GM10847 (cell line): ENCODE data around the gene FBXW5.

ENCODE experiments used
- POLR2A ChIP-seq: IDR thresholded peaks from 2 replicates; pipeline ENCODE4 v1.6.1; 2011; ENCODE audit not compliant: insufficient read length; ENCODE audit errors: extremely low read depth

Gene FBXW5

DNA sequence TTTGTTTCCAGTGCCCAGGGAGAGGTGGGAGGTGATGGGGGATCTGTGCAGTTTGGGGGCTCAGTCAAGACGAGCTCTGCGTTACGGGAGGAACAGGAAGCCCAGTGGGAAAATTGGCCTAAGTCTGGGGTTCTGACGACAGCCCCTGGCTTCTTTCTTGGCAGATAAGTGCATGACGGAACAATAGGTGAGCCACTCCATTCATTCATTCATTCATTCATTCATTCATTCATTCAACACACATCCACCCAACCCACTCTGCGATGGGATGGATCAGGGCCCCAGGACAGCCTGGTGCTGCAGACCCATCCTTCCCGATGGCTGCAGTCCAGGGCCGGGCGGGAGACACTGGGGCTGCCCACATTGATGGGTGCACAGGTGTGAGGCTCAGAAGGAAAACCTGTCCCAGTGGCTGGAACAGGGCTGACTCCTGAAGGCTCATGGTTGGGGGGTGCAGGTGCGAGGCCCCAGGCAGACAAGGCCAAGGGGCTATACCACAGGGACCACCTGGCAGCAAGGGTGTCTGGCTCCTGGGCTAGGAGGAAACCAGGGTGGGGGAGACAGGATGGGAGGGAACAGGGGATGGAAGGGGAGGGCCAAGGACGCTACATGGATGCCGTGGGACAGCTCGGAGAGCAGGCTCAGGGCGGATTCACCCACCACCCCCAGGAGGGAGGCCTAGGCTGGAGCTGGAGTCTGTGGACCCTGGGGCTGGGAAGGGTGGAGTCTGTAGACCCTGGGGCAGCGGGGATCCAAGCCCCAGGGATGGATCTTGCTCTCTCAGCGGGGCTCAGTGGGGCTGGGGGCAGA lies 36.3 kb upstream of the FBXW5 start:
- no peak for TF ChIP-seq POLR2A

DNA sequence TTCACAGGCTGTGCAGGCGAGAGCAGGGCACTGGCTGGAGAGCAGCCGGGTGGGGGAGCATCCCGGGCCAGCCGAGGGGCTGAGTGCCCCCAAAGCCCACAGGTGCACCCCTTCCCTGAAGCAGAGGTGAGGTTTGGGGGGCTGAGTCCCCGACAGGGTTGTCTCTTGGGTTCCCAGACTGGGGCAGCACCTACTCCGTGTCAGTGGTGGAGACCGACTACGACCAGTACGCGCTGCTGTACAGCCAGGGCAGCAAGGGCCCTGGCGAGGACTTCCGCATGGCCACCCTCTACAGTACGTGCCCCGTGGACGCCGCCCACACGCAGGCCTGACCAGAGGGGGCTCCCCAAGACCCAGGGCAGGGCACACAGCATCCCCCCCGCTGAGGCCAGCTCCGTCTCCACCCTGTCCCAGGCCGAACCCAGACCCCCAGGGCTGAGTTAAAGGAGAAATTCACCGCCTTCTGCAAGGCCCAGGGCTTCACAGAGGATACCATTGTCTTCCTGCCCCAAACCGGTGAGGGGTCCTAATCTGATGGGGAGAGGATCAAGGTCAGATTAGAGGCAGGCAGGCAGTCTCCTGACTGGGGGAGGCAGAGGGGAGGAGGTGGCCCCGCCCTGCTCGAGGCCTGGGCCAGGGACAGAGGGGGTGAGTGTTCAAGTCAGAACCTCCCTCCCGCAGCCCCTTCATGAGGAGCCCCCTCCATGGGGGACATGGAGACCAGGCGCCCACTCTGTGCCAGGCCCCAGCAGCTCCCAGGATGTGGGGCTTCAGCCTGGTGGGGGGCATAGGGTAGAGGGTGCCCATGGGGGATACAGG lies 35.4 kb upstream of the FBXW5 start:
- no peak for TF ChIP-seq POLR2A

DNA sequence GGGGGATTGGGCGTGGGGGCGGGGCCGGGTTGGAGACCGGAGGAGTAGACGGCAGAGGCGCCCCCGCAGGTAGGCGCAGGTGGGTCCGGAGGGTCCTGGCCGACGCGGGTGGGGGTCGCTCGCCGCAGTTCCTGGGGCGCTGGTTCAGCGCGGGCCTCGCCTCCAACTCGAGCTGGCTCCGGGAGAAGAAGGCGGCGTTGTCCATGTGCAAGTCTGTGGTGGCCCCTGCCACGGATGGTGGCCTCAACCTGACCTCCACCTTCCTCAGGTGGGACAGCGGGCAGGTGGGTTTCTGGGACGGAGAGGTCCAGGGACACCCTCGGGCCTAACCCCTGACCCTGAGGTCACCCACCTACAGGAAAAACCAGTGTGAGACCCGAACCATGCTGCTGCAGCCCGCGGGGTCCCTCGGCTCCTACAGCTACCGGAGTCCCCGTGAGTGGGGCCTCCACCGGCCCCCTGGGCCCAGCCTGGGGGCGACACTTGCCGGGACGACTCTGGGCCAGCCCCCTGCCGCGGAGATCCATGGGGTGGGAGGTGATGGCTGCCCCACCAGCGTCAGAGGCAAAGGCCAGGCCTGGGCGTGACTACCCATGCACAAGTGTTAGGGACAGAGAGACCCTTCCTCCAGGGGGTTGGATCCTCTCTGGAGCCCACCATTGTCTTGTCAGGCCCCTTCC lies 34.5 kb upstream of the FBXW5 start:
- TF ChIP-seq POLR2A, result no peak

- no peak for TF ChIP-seq POLR2A
Observed at GRCh38 chr9:136978073-136978864, 33.7 kb upstream of the FBXW5 start.

- no peak for TF ChIP-seq POLR2A
Observed at GRCh38 chr9:136977649-136978072, 33.1 kb upstream of the FBXW5 start.

DNA sequence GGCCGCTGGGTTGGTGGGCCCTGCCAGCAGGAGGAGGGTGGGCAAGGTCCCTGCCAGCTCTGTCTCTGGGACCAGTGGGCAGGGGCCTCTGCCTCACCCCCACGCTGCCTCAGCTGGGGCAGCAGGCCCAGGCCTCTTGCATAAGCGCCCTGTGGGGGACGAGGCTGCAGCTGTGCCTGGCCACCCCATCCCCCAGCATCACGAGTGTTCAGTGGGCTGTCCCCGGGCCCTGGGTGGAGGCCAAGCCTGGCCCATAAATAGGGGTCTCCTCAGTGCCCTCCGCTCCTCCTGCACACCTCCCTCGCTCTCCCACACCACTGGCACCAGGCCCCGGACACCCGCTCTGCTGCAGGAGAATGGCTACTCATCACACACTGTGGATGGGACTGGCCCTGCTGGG lies 32.7 kb upstream of the FBXW5 start, which contains the start of gene PTGDS:
Gene PTGDS (plus strand): TSS at position 282 of the 400 bp plus-strand sequence. CDS start 75 bp downstream, at position 357.
- no peak for TF ChIP-seq POLR2A

GRCh38 chr9:136975644-136976043 lies 31.1 kb upstream of the FBXW5 start:
- TF ChIP-seq POLR2A, result no peak

DNA sequence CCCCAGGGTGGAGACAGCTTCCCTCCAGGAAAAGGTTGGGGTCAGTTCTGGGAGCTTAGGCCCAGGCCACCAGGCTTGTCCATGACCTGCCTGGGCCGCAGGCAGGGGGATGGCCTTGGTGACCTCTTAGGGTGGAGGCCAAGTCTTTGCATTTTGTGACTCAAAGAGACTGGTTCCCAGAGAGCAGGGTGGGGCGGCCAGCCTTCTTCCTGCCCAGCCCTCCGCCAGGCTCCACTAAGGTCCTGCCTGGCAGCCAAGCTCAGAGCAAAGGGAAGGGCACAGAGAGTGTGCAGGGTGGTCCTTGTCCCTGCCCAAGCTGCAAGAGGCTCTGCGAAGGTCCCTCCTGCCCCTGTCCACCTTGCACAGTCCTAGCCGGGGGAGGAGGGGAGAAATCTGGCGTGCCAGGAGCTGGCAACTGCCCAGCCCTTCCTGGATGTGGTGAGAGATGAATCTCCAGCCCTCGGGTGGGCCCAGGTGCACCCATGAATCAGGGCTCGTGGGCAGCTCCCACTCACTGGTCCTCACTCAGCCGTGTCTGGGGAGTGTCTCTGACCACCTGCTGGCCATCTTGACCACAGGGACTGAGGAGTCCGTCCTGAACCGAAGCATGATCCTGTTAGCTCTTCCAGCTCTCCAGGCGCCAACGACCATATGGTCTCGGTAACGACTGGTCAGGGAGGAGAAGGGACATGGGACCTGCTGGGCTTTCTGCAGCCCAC lies 30.4 kb upstream of the FBXW5 start:
- TF ChIP-seq POLR2A, result no peak

DNA sequence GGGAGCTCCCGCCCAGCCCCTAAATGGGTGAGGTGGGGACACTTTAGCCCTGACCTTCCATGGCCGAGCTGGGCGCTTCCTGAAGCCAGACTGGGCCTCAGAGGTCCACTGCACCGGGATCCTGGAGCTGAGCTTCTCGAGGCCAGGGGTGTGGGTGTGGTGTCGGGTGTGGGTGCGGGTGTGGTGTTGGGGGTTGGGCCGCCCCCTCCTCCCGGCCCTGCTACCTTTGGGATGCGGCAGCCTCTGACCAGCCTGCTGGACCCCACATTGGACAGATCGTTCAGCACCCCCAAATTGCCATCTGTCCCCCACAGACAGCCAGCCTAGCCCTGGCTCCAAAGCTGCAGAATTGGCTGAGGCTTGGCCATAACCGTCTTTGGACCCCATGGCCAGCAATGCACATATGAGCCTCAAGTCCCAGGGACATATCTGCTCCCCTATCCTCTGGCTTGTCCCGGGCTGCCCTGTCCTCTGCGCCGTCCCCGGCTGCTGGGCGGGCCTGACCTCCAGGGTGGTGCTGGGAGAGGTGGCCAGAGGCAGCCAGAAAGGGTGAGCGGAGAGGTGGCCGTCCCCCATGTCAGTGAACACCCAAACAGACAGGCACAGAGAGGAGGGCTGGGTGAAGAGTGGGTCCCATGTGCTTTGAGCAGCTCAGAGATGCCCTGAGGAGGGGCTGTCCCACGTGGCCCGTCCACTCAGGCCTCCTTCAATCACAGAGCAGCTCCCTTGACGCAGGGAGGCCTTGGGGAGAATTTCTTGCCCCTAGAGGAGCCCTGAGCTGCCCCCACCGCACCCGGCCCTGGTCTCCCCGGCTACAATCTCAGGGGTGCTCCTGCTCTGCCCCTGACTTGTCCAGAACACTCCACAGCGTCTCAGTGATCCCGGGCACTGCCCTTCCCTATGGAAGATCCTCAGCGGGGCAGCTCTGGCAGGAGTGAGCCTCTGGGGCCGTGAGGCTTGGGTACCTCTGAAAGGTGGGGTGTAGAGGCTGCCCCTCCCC lies 29.4 kb upstream of the FBXW5 start:
- no peak for TF ChIP-seq POLR2A

DNA sequence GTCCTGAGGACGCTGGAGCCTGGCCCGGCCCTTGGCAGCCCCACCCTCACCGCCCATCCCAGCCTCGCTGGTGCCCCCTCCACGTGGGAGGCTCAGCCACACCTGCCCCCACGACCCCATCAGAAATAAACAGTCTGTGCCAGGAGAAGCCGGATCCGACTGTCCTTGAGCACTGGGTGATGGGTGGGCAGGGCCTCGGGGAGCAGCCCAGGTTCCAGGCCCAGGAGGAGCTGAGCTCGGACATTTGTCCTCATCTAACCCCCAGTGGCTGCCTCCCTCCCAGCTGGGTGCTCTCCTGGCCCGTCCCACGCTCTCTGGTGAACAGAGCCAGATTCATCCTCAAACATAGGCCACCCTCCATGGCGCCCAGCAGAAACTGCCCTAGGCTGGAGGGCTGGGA lies 28.2 kb upstream of the FBXW5 start:
- no peak for TF ChIP-seq POLR2A

GRCh38 chr9:136972335-136972734 lies 27.8 kb upstream of the FBXW5 start:
- no peak for TF ChIP-seq POLR2A

GRCh38 chr9:136971746-136972145 lies 27.2 kb upstream of the FBXW5 start:
- TF ChIP-seq POLR2A, result no peak

- no peak for TF ChIP-seq POLR2A
Observed at GRCh38 chr9:136970361-136970760, 25.8 kb upstream of the FBXW5 start.
